Measurements from ENCODE around the gene AQR. TPM values are rescaled to one million over a fixed set of nuclear protein-coding genes. Genes with fewer than 3 reads are reported as not detected.

Gene AQR
- total RNA-seq, 2 donors from 2014 or later: 40.4 to 45.4 TPM

Other genes with a start within 250 kb of the AQR start
- gene GJD2, start 214.7 kb downstream of the AQR start, total RNA-seq: not detected
- not detected for gene ACTC1, start 174.2 kb downstream of the AQR start, total RNA-seq
- gene ZNF770, start 18.5 kb upstream of the AQR start, total RNA-seq: 10 to 100 TPM; 33.1 to 39.3 TPM
- not detected for gene NANOGP8, start 115.6 kb upstream of the AQR start, total RNA-seq